ENCODE results near the gene CDX1.

CDX1 gene

DNA sequence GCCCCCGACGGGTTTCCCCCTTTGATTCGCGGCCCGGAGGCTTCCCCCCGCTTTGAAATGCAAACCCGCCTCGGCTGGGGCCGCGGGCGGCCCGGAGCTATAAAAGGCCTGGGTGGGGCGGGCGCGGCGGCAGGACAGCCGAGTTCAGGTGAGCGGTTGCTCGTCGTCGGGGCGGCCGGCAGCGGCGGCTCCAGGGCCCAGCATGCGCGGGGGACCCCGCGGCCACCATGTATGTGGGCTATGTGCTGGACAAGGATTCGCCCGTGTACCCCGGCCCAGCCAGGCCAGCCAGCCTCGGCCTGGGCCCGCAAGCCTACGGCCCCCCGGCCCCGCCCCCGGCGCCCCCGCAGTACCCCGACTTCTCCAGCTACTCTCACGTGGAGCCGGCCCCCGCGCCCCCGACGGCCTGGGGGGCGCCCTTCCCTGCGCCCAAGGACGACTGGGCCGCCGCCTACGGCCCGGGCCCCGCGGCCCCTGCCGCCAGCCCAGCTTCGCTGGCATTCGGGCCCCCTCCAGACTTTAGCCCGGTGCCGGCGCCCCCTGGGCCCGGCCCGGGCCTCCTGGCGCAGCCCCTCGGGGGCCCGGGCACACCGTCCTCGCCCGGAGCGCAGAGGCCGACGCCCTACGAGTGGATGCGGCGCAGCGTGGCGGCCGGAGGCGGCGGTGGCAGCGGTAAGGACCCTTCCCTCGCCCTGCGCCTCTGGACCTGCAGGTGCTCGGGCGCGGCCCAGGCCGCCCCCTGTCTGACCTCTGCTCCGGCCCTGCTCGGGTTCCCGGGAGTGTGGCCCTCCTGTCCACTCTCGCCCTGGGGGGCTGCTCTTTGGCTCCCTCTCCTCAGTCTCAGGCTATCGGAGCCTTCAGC, at the start of gene CDX1:
CDX1 (plus strand) TSS at position 129 of the 862 bp plus-strand sequence; CDS start at position 228, 99 bp downstream.
- no peak for DNase-seq

DNA sequence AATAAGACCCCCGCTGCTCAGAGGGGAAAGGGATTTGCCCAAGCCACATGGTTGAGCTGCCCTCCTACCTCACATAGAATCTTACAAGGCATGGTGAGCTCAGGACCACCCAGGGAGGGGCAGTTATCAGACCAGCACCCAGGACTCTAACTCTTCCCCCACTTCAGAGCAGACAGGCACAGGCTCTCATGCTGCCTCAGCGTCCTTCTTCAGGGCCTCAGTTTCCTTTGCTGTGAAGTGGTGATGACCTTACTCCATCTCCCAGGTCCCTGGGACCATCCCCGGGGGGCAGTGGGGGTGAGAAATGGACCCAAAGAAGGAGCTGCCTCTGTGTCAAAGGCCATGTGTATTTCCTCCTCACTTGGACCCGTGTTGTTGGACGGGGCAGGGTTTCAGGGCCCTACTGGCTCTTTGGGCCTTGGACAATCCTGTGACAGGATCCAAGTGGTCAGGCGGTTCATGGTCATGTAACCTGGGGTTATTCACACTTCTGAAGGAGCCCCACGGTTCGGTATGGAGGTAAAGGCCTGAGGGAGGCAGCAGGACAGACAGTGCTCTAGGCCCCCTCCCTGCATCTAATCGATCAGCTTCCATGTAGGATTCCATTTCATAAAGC, 48.5 kb upstream of the CDX1 start:
- DNase-seq = no peak

DNA sequence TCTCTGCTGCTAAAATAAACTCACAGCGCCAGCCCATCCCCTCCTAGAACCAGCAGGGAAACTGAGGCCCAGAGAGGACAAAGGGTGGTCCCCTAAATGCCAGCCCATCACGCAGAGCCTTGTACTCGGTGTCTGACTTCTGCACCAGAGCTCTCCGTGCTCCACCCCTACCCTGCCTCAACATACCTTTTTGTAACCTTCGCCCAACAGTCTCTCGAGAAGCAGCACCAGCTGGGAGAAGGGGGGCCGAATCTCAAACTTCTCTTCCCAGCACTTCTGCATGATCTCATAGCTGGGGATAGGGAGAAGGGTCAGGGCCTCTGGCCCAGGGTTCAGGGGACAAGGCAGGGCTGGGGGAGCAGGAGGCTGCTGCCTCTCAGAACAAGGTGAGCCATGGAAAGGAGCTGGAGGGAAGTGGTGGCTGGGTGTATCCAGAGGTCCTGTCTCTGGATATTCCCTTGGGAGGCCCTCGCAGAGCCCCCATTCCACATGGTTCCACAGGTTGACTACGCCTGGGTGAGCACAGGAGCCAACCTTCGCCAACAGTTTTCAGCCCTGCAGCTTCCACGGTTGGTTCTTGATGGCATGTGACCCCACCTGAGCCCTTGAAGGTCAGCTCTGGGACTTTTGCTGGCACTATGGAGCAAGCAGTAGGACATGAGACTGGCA, 47.9 kb upstream of the CDX1 start:
- DNase-seq = no peak

DNA sequence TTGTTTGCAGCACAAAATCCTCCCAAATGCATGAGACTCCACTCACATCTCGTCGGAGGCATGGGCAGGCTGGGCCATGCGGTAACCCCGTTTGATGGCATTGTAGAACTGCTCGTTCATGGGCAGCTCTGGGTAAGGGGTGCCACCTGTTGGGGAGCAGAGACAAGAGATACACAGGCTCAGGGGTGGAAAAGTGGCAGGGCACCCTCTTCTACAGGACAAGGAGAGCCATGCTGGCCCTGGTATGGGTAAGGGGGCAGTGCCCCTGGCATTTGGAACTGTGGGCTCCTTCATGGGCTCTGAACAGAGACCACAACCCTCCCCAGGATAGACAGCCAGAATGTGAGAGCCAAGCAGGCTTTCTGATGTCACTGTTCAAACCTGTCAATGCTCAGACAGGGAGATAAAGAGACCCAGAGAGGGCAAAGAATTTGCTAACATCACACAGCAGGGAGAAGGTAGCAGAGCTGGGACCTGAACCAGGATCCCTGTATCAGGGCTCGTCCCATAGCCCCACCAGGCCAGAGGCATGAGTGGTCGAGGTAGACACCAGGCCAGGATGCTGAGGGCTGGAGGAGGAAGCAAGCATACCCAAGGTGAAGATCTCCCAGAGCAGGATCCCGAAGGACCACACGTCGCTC, 47.0 kb upstream of the CDX1 start:
- no peak for DNase-seq

DNA sequence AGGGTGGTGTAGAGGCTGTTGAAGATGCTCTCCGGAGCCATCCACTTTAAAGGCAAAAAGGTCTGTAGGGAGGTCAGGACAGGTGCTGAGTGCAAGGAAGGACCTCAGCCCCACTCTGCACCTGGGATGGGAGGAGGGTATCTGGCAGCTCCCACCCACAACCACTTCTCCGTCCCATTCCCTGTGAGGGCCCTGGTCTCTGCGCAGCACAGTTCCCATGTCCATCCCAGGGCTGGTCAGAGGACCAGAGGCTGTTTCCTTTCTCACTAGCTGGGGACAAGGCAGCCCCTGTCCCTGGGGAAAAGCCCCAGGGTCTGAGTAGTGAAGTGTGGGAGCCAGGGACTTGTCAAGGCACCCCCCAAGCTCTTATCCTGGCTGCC, 46.5 kb upstream of the CDX1 start:
- DNase-seq = no peak

GRCh38 chr5:150120617-150121447, 45.7 kb upstream of the CDX1 start:
- no peak for DNase-seq

DNA sequence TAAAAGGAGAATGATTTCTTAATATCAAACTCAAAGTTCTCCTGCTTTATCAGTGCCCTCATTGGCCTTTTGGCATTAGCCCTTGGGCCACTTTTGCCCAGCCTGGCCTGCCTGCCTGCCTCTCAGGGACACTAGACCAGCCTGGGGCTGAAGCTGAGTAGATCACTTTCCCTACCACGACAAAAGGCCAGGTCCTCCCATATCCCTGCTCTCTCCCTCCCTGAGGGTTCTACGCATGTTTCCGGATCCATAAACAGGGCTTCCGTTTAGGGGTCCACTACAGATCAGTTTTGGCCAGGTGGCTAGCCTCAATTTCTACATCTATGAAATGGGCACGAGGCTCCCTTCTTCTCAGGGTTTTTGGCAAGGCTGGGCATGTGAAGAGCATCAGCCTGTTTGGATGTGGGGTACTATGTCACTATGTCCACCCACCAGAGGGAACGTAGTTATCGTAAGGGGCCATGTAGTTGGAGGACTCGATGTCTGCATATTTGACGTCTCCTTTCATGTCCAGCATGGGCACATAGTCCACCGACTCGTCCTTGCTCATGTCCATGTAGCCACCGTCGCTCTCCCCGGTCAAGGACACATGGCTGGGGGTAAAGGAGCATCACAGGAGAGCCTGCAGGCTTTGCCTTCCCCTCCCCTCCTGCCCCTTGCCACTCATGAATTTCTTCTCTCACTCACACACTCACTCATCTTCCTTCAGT, 45.0 kb upstream of the CDX1 start:
- no peak for DNase-seq

DNA sequence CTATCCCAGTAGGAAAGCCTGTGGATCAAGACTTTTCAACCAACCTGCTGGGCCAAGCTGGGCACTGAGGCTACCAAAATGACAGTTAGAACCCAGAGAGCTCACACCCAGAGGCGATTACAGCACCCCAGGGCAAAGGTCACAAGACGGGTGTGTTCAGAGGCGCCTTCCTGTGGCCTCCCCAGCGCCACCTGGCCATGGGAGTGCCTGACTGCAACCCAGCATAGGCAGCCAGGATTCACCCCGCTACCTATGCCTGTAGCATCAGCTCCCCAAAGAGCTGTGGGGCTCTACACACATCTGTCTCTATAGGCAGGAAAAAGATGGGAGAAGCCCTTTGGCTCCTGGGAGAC, 44.4 kb upstream of the CDX1 start:
- DNase-seq = no peak

DNA sequence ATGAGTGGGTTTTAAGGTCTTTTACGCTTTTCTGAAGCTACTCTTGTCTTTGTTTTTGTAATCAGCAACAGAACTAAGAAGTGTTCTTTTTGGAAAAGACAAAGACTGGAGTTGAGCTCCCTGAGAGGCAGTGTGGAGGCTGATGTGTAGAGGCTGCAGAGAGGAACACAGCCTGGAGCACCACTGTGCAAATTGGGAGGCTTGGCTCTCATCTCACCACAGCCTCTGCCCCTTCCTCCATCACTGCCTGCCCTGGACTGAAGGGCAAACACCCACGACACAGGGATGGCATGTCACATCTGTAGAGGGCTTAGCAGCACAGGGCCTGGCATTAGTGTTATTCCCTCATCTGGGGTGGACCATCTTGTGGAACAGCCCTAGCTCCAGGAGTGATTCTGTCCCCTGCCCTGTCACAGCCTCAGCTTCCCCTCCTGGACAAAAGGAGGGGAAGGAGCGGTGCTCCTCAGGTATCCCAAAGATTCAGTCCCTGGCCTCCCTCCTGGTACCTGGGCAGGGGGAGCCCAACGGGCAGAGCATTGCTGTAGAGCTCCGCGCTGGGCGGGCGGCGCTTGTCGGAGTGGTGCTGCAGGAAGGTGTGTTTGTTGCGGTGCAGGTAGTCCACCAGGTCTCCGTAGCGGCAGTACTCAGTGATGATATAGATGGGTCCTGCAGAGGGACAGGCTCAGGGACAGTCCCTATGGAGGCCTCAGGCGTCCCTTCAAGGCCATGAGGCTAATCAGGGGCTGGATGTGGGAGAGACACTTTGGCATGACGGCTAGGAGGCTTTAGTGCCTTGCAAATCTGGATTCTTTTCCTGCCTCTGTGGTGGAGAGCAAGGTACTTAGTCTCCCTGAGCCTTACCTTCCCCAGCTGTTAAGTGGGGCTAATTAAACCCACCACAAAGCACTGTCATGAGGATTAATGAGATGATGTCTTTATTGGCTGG, 43.8 kb upstream of the CDX1 start:
- DNase-seq = no peak

DNA sequence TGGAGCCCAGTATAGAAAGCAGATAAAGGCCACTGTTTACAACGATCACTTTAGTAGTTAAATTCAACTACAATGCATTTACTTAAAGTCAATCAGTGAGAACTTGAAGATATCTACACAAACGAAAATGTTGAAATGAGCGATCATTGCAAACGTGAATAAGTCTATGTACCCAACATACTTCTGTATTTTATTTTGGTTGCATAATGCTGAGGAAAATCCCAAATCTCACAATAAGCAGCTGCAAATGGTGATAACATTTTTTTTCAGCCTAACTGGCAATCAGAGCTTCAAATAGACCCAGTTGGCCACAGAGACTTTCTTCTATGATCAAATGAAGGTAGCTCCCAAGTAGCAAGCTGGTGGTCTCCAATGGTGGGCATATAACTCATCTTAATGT, 43.0 kb upstream of the CDX1 start:
- DNase-seq = no peak

DNA sequence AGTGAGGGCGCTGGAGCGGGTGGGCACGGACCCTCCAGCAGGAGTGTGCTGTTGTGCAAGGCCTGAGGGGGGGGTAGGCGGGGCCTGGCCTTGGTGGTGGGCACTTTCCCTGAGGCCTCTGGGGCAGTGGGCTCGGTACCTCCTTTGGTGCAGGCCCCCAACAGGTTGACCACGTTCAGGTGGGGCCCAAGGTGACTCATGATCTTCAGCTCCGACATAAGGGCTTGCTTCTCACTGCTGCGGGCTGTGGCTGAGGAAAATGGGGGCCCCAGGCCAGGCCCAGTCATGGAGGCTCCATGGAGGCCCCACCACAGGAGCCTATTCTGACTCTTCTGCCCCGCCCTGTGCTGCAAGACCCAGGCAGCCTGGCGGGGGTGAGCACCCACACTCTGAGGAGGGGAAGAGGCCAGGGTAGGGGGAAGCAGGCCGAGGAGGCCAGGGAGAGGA, 42.4 kb upstream of the CDX1 start:
- DNase-seq = no peak

- DNase-seq = no peak
Observed at GRCh38 chr5:150124596-150124995, 42.0 kb upstream of the CDX1 start.

DNA sequence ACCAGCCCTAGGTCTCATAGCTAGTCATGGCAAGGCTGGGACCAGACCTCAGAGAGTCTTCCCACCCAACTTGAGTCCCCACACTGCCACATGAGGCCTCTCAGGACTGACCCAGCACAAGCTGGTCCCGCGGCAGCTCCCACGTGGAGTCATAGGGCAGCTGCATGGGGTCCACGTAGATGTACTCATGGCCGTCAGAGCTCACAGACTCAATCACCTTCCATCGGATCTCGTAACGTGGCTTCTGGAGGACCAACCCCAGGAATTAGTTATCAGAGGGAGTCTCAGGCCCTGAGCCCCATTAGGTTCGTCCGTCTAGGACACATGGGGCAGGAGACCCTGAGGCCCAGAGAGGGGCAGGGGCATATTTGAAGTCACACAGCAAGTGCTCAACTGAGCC, 41.2 kb upstream of the CDX1 start:
- DNase-seq = no peak

- DNase-seq = no peak
Observed at GRCh38 chr5:150126199-150126920, 40.2 kb upstream of the CDX1 start.

GRCh38 chr5:150126921-150127265, 39.7 kb upstream of the CDX1 start:
- no peak for DNase-seq

GRCh38 chr5:150129454-150129812, 37.1 kb upstream of the CDX1 start:
- DNase-seq = no peak

GRCh38 chr5:150129813-150130492, 36.6 kb upstream of the CDX1 start:
- peak; percentile 77 for DNase-seq

GRCh38 chr5:150130493-150130922, 36.1 kb upstream of the CDX1 start:
- DNase-seq = no peak

DNA sequence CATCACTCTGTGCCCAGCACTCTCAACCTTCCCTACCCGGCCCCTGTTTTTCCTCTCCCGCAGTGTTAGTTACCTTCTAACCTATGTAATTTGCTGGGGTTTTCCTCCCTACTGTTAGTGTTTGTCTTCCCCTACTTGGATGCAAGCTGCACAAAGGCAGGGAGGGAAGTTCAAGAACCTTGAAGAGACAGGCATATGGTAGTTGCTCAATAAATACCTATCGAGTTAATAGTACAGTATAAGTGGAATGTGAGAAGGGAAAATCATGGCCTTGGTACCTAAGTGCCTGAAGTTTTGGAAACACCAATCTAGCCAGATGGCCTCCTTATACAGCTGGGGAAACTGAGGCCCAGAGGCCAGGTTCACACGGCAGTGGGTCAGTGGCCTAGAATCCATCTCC, 35.1 kb upstream of the CDX1 start:
- DNase-seq = no peak
